Gastrocnemius medialis (tissue), 4 donors: Measurements from ENCODE around the gene HFE. TPM values are rescaled to one million over a fixed set of nuclear protein-coding genes. Genes with fewer than 3 reads are reported as not detected.

ENCODE experiments used
- ATAC-seq, 2 donors: fragments of 150-250 bp; one replicate each; pipeline ENCODE4 v1.9.1; 2016
- DNase-seq, 2 donors: peaks; one replicate each; pipeline ENCODE4 v3.0.0-alpha.2; 2019
- H3K27ac ChIP-seq, 4 donors: fragments of 200-600 bp; sonication (generic); 1 replicate in 1 of 4; 2 replicates in 3 of 4; pipeline ENCODE4 v1.5.1; 2016 to 2018; ENCODE audit warnings: mild to moderate bottlenecking in 2 of 4, moderate library complexity in 1 of 4
- H3K27me3 ChIP-seq, 3 donors: fragments of 200-600 bp; sonication (generic) in 2 of 3; 1 replicate in 1 of 3; 2 replicates in 2 of 3; pipeline versions ENCODE4 v1.5.1 to v1.6.0; 2016 to 2019; ENCODE audit warnings: mild to moderate bottlenecking in 1 of 3, moderate library complexity in 1 of 3
- H3K36me3 ChIP-seq, 2 donors: fragments of 200-600 bp; sonication (generic) in 1 of 2; one replicate each; pipeline ENCODE4 v1.5.1; 2017 to 2018
- H3K4me1 ChIP-seq, 2 donors: fragments of 200-600 bp; sonication (generic) in 1 of 2; one replicate each; pipeline ENCODE4 v1.5.1; 2016 to 2017; ENCODE audit warnings: mild to moderate bottlenecking in 2 of 2
- H3K4me3 ChIP-seq, 4 donors: fragments of 200-600 bp; sonication (generic) in 3 of 4; 1 replicate in 1 of 4; 2 replicates in 3 of 4; pipeline ENCODE4 v1.5.1; 2016 to 2019; ENCODE audit warnings: mild to moderate bottlenecking in 2 of 4
- H3K9me3 ChIP-seq, 3 donors: fragments of 200-600 bp; sonication (generic) in 2 of 3; 1 replicate in 1 of 3; 2 replicates in 2 of 3; pipeline ENCODE4 v1.5.1; 2016 to 2019
- POLR2A ChIP-seq, 2 donors: fragments of 450-650 bp; IDR thresholded peaks; one replicate each; pipeline ENCODE4 v1.6.1; 2017; ENCODE audit warnings: antibody characterized with exemption in 2 of 2, mild to moderate bottlenecking in 2 of 2, moderate library complexity in 2 of 2
- in situ Hi-C, 4 donors: fragments of 200-750 bp; cut with MboI; loops; one replicate each; pipeline versions ENCODE4 v1.15.0 to v1.8.0; 2017; ENCODE audit warnings: low sequenced_read_pairs in 4 of 4
- intact Hi-C: fragments of 100-400 bp; cut with DNase I; formaldehyde crosslinking; loops from one replicate; pipeline ENCODE4 v1.15.1; 2023; ENCODE audit warnings: low total_unique reads
- total RNA-seq, 4 donors: library from RNA; depleted of rRNA; stranded (reverse); fragments of >200 nt; gene quantifications; one replicate each; pipeline versions ENCODE4 v1.1.0 to v1.2.3, GENCODE V29; 2016
- TF ChIP-seq, protein P1 (sequence below), 5 experiments: fragments of 450-650 bp in 3 of 5; fragments of 200-600 bp in 2 of 5; sonication (generic) in 2 of 5; IDR thresholded peaks in 4 of 5; conservative IDR thresholded peaks in 1 of 5; 1 replicate in 4 of 5; 2 replicates in 1 of 5; pipeline ENCODE4 v1.5.1; 2016 to 2019; ENCODE audit warnings: antibody characterized with exemption in 5 of 5, mild to moderate bottlenecking in 3 of 5, moderate library complexity in 3 of 5

Gene HFE
- total RNA-seq, 4 donors from 2014 or later, result 0.10 to 2.0 (median 1.6) TPM

DNA sequence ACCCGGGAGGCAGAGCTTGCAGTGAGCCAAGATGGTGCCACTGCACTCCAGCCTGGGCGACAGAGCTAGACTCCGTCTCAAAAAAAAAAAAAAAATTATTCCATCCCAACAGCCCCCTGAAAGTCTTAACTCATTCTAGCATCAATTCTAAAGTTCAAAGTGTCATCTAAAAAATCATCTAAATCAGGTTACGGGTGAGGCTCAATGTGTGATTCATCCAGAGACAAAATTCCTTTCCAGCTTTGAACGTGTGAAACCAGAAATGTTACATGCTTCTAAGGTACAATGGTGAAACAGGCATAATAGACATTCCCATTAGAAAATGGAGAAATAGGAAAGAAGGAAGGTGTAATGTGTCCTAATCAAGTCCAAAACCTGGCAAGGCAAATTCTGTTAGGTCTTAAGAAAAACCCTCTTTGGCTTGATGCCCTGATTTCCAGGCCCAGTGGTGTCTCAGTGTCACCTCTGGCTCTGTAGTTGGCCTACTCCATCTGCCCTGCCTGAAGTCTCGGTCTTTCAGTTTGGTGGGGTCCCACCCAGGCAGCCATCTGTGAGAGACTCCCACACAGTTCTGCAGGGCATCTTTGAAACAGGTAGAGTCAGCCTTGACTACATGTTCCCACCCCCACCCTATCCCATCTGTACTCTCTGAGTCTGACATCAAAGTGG, 43.5 kb downstream of the HFE start:
- TF ChIP-seq POLR2A (IDR thresholded peaks at IDR 0.05), result no peak
- TF ChIP-seq, protein P1, sequence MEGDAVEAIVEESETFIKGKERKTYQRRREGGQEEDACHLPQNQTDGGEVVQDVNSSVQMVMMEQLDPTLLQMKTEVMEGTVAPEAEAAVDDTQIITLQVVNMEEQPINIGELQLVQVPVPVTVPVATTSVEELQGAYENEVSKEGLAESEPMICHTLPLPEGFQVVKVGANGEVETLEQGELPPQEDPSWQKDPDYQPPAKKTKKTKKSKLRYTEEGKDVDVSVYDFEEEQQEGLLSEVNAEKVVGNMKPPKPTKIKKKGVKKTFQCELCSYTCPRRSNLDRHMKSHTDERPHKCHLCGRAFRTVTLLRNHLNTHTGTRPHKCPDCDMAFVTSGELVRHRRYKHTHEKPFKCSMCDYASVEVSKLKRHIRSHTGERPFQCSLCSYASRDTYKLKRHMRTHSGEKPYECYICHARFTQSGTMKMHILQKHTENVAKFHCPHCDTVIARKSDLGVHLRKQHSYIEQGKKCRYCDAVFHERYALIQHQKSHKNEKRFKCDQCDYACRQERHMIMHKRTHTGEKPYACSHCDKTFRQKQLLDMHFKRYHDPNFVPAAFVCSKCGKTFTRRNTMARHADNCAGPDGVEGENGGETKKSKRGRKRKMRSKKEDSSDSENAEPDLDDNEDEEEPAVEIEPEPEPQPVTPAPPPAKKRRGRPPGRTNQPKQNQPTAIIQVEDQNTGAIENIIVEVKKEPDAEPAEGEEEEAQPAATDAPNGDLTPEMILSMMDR (IDR thresholded peaks at IDR 0.05 in 4 of 5, conservative IDR thresholded peaks at IDR 0.05 in 1 of 5), result no peak
- H3K4me3 ChIP-seq, result no peak overlapping the region
- no peak for ATAC-seq
- H3K27ac ChIP-seq, result no peak overlapping the region
- H3K36me3 ChIP-seq, result peaks cover 0 to 20% of the 10 kb centered on the region in 2 donors
- no peaks in the 10 kb centered on the region for H3K9me3 ChIP-seq
- H3K27me3 ChIP-seq, result no peaks in the 10 kb centered on the region
- peaks cover 46 to 54% of the 10 kb centered on the region in 2 donors for H3K4me1 ChIP-seq
- in situ Hi-C loops, result no loop called here
- intact Hi-C loops, result no loop called here
- DNase-seq, result no peak

DNA sequence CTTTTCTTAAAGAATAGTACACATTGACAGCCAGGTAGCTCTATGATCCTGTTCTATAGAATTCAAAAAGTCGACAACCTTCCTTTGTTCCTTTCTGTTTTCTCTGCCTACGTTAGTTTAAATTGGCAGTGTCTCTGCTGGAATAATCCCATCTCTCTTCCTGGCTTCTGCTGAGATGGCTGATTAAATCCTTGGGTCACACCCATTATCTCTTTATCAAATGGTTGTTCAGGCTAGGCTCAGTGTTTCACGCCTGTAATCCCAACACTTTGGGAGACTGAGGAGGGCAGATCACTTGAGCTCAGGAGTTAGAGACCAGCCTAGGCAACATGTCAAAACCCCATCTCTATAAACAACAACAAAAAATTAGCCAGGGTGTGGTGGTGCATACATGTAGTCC, 44.4 kb downstream of the HFE start:
- DNase-seq, result no peak
- no peak overlapping the region for H3K4me3 ChIP-seq
- H3K27me3 ChIP-seq, result no peaks in the 10 kb centered on the region
- H3K4me1 ChIP-seq, result peaks cover 43 to 56% of the 10 kb centered on the region in 2 donors
- in situ Hi-C loops, result no loop called here
- TF ChIP-seq POLR2A (IDR thresholded peaks at IDR 0.05), result no peak
- TF ChIP-seq, protein P1 (IDR thresholded peaks at IDR 0.05 in 4 of 5, conservative IDR thresholded peaks at IDR 0.05 in 1 of 5), result no peak
- H3K36me3 ChIP-seq, result peaks cover 0 to 20% of the 10 kb centered on the region in 2 donors
- no peak for ATAC-seq
- no peak overlapping the region for H3K27ac ChIP-seq
- no peaks in the 10 kb centered on the region for H3K9me3 ChIP-seq
- intact Hi-C loops, result no loop called here

DNA sequence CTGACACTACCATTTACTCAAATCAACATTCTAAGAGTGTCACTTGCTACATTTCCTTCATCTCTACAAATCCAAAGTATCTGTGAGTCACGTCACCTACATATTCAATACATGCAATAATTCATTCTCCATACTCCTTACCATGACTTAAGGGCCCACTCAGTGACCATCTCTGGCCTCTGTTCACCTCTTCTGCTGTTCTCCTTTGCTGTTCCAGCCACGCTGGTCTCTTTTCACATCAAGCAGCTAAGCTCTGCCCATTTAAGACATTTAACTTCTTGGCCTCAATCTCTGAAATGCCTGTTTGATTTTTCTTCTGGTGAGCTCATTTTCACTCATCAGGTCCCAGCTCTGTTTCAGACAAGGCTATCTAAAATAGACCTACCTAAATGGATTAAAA, 46.5 kb downstream of the HFE start:
- Histone ChIP-seq H3K9me3 (no peaks in the 10 kb centered on the region), H3K4me1 (peaks cover 24 to 36% of the 10 kb centered on the region in 2 donors), H3K27ac (no peak overlapping the region), H3K27me3 (no peaks in the 10 kb centered on the region), H3K4me3 (no peak overlapping the region), H3K36me3 (peaks cover 0 to 16% of the 10 kb centered on the region in 2 donors)
- TF ChIP-seq POLR2A (IDR thresholded peaks at IDR 0.05), result no peak
- TF ChIP-seq, protein P1 (IDR thresholded peaks at IDR 0.05 in 4 of 5, conservative IDR thresholded peaks at IDR 0.05 in 1 of 5), result no peak
- intact Hi-C loops, result no loop called here
- in situ Hi-C loops, result no loop called here
- no peak for DNase-seq
- ATAC-seq, result no peak

DNA sequence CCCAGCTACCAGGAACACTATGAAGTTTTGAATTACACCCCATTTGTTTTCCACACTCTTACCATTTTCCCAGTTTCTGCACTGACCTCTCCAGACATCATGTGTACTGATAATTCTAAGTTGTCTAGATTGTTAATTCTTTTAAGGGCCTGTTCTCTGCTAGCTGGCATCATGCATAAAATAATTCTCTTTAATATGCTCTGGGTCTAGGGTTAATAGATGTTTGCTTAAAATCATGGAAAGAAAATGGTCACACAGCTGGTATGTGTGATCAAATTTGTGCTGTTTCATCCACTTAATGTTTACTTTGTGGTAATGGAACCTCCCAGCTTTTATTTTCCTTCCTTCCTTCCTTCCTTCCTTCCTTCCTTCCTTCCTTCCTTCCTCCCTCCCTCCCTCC, 49.1 kb downstream of the HFE start:
- intact Hi-C loops, result no loop called here
- Histone ChIP-seq H3K4me1 (peaks cover 18 to 19% of the 10 kb centered on the region in 2 donors), H3K27ac (no peak overlapping the region), H3K36me3 (peaks cover 0 to 13% of the 10 kb centered on the region in 2 donors), H3K27me3 (no peaks in the 10 kb centered on the region), H3K9me3 (no peaks in the 10 kb centered on the region), H3K4me3 (no peak overlapping the region)
- ATAC-seq, result no peak
- TF ChIP-seq, protein P1 (IDR thresholded peaks at IDR 0.05 in 4 of 5, conservative IDR thresholded peaks at IDR 0.05 in 1 of 5), result no peak
- no peak for TF ChIP-seq POLR2A (IDR thresholded peaks at IDR 0.05)
- in situ Hi-C loops, result no loop called here
- DNase-seq, result no peak
